ENCODE results near the gene ABLIM3. TPM values are rescaled to one million over a fixed set of nuclear protein-coding genes. Genes with fewer than 3 reads are reported as not detected.

ABLIM3 gene
- total RNA-seq, 1 donor from 2014 or later: 3.6 TPM

DNA sequence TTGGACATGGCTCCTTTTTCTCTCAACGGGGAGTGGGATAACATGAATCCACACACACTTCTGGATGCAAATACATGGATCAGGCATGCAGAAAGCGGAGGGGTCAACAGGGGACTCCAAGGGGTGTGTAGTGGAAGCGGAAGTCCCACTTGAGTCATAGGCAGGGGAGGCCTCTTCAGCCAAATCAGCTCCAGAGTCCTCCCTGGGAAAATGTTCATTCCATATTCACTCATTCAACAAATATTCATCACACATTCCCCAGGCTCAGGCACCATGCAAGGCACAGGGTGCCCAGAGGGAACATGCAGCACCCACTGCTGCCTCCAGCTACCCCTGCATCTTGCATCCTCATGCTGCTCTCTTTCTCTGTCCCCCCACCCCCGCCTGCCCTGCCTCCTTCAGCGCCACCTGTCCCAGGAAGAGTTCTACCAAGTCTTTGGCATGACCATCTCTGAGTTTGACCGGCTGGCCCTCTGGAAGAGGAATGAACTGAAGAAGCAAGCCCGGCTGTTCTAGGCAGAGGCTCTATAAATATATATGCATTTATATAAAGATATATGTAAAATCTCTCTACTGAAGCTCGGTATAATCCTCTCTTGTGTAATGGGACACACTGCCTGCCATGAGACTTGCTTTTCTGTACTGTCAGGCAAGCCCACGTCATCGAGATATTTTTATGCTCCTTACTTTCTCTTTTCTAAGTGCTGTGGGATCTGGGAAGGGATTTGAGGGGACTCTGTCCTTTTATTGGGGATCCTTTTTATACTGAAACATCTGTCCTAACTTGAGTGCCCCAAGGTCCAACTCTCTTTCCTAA is 116.8 kb downstream of the ABLIM3 start:
- no peaks in the 10 kb centered on the region for H3K4me1 Mint-ChIP-seq (ENCODE audit: unreplicated experiment)
- H3K9me3 Mint-ChIP-seq (ENCODE audit: unreplicated experiment): no peaks in the 10 kb centered on the region
- H3K27ac Mint-ChIP-seq (ENCODE audit: unreplicated experiment): no peak overlapping the region
- H3K4me3 Mint-ChIP-seq (ENCODE audit: unreplicated experiment): no peak overlapping the region
- H3K27me3 Mint-ChIP-seq (ENCODE audit: unreplicated experiment): peaks cover 3% of the 10 kb centered on the region
- DNase-seq (ENCODE audit: low spot score): no peak
- TF ChIP-seq, protein P1, sequence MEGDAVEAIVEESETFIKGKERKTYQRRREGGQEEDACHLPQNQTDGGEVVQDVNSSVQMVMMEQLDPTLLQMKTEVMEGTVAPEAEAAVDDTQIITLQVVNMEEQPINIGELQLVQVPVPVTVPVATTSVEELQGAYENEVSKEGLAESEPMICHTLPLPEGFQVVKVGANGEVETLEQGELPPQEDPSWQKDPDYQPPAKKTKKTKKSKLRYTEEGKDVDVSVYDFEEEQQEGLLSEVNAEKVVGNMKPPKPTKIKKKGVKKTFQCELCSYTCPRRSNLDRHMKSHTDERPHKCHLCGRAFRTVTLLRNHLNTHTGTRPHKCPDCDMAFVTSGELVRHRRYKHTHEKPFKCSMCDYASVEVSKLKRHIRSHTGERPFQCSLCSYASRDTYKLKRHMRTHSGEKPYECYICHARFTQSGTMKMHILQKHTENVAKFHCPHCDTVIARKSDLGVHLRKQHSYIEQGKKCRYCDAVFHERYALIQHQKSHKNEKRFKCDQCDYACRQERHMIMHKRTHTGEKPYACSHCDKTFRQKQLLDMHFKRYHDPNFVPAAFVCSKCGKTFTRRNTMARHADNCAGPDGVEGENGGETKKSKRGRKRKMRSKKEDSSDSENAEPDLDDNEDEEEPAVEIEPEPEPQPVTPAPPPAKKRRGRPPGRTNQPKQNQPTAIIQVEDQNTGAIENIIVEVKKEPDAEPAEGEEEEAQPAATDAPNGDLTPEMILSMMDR (IDR thresholded peaks at IDR 0.05; ENCODE audit: unreplicated experiment): no peak
- H3K36me3 Mint-ChIP-seq (ENCODE audit: low read depth, unreplicated experiment): no peaks in the 10 kb centered on the region

DNA sequence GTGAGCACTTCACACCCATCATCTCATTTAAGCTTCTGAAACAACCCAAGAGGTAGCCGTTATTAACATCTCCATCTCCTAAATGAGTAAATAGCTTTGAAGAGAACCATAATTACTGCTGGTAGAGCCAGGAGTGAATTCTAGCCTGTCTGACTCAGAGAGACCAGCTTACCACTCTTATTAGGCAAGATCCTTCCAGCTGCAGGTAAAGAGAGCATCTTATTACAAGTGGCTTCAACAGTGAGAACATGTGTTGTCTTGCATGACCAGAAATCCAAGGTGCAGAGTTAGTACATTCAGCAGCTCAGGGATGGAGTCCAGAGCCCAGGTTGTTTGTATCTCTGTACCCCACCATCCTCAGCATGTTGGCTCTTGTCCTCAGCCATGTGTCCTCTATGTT is 119.5 kb downstream of the ABLIM3 start:
- DNase-seq (ENCODE audit: low spot score): no peak
- peaks cover 5% of the 10 kb centered on the region for H3K27me3 Mint-ChIP-seq (ENCODE audit: unreplicated experiment)
- no peak overlapping the region for H3K4me3 Mint-ChIP-seq (ENCODE audit: unreplicated experiment)
- no peaks in the 10 kb centered on the region for H3K36me3 Mint-ChIP-seq (ENCODE audit: low read depth, unreplicated experiment)
- H3K27ac Mint-ChIP-seq (ENCODE audit: unreplicated experiment): no peak overlapping the region
- TF ChIP-seq, protein P1 (IDR thresholded peaks at IDR 0.05; ENCODE audit: unreplicated experiment): no peak
- H3K9me3 Mint-ChIP-seq (ENCODE audit: unreplicated experiment): no peaks in the 10 kb centered on the region
- peaks cover 12% of the 10 kb centered on the region for H3K4me1 Mint-ChIP-seq (ENCODE audit: unreplicated experiment)

DNA sequence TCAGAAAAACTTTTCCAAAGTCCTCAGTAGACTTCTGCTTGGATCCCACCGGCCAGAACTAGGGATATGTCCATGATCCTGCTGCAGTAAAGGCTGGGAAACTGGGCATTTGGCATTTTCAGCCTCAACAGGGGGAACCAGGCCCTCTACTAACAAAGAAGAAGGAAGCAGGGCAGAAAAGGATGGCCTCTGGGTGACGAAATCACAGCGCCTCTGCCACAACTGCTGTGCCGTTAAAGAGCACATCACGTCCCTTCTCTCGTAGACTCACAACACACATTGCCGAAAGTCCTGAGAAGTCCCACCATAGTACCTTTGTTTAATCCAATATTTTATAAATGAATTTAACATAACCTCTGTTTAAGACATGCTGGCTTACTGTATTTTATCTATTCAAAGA is 120.0 kb downstream of the ABLIM3 start:
- no peak overlapping the region for H3K4me3 Mint-ChIP-seq (ENCODE audit: unreplicated experiment)
- H3K27me3 Mint-ChIP-seq (ENCODE audit: unreplicated experiment): peaks cover 5% of the 10 kb centered on the region
- DNase-seq (ENCODE audit: low spot score): no peak
- H3K27ac Mint-ChIP-seq (ENCODE audit: unreplicated experiment): no peak overlapping the region
- TF ChIP-seq, protein P1 (IDR thresholded peaks at IDR 0.05; ENCODE audit: unreplicated experiment): no peak
- H3K9me3 Mint-ChIP-seq (ENCODE audit: unreplicated experiment): no peaks in the 10 kb centered on the region
- peaks cover 15% of the 10 kb centered on the region for H3K4me1 Mint-ChIP-seq (ENCODE audit: unreplicated experiment)
- no peaks in the 10 kb centered on the region for H3K36me3 Mint-ChIP-seq (ENCODE audit: low read depth, unreplicated experiment)

DNA sequence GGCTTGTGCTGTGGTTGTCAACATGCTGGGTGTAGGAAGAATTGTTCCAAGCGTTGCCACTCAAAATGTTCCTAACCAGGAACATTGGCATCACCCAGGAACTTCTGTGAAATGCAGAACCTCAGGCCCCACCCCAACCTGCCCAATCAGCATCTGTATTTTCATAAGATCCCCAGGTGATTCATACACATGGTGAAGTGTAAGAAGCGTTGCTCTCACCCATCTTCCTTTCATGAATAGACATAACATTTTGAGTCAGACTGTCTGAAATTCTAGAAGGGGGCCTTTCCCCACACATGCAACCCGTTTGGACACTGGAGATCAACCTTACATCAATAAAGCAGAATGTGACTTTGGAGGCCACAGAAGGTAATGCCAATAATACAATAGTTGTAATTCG is 121.0 kb downstream of the ABLIM3 start:
- no peaks in the 10 kb centered on the region for H3K36me3 Mint-ChIP-seq (ENCODE audit: low read depth, unreplicated experiment)
- peaks cover 5% of the 10 kb centered on the region for H3K27me3 Mint-ChIP-seq (ENCODE audit: unreplicated experiment)
- H3K4me3 Mint-ChIP-seq (ENCODE audit: unreplicated experiment): no peak overlapping the region

More for the DNA sequence above, 121.0 kb downstream of the ABLIM3 start:
- Mint-ChIP-seq H3K27ac (ENCODE audit: unreplicated experiment) (no peak overlapping the region), H3K9me3 (ENCODE audit: unreplicated experiment) (no peaks in the 10 kb centered on the region), H3K4me1 (ENCODE audit: unreplicated experiment) (peaks cover 26% of the 10 kb centered on the region)
- TF ChIP-seq, protein P1 (IDR thresholded peaks at IDR 0.05; ENCODE audit: unreplicated experiment): no peak
- DNase-seq (ENCODE audit: low spot score): no peak
